ENCODE data around the gene USF1.

DNA sequence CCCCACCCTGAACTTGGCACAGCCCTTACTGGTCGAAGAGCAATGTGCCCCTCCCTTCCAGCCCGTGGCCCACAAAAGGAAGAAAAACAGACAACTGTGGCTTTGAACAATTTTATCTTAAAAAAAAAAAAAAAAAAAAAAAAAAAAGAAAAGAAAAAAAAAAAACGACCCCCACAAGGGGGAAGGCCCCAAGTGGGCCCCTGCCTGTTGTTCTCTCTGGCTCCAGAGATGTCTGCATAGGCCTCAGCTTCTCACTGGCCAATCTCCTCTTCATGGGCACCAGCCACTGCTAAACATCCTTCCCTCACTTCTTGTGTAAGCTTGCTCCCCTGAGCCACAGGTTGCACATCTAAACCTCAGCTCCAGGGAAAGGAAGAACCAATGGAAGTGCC is 6.6 kb downstream of the USF1 start:
- TF ChIP-seq GATA3 (IDR thresholded peaks at IDR 0.05; ENCODE audit: low read depth, low read length): no peak
- no peak for TF ChIP-seq GATA2 (IDR thresholded peaks at IDR 0.05; ENCODE audit: low read depth, low read length)

All from SH-SY5Y (cell line).